Measurements from ENCODE around the gene SCCPDH.
"Not testable (repeated sequence)": the region's sequence is repeated elsewhere in the genome, so short reads cannot be mapped to it uniquely, and the experiment has no call there.

The SCCPDH gene

GRCh38 chr1:246735735-246736134 lies 11.5 kb downstream of the SCCPDH start:
- TF ChIP-seq CTCF (IDR thresholded peaks at IDR 0.05; ENCODE audit: extremely low read depth, missing control alignments): no peak
- no peak for DNase-seq (ENCODE audit: low spot score)

GRCh38 chr1:246742396-246742795 lies 18.2 kb downstream of the SCCPDH start:
- no peak for DNase-seq (ENCODE audit: low spot score)
- TF ChIP-seq CTCF (IDR thresholded peaks at IDR 0.05; ENCODE audit: extremely low read depth, missing control alignments): no peak

- not testable (repeated sequence) for DNase-seq (ENCODE audit: low spot score)
These were observed 21.9 kb downstream of the SCCPDH start for GRCh38 chr1:246746155-246746554.

GRCh38 chr1:246748006-246748405 lies 23.8 kb downstream of the SCCPDH start:
- TF ChIP-seq CTCF (IDR thresholded peaks at IDR 0.05; ENCODE audit: extremely low read depth, missing control alignments): no peak
- DNase-seq (ENCODE audit: low spot score): no peak

GRCh38 chr1:246748867-246749266 lies 24.7 kb downstream of the SCCPDH start:
- no peak for DNase-seq (ENCODE audit: low spot score)
- no peak for TF ChIP-seq CTCF (IDR thresholded peaks at IDR 0.05; ENCODE audit: extremely low read depth, missing control alignments)

GRCh38 chr1:246750752-246751151 lies 26.5 kb downstream of the SCCPDH start:
- no peak for DNase-seq (ENCODE audit: low spot score)
- no peak for TF ChIP-seq CTCF (IDR thresholded peaks at IDR 0.05; ENCODE audit: extremely low read depth, missing control alignments)

GRCh38 chr1:246753670-246754535 lies 29.7 kb downstream of the SCCPDH start:
- peak; percentile 46 for TF ChIP-seq CTCF (IDR thresholded peaks at IDR 0.05; ENCODE audit: extremely low read depth, missing control alignments)
- peak; percentile 54 for DNase-seq (ENCODE audit: low spot score)

- no peak for TF ChIP-seq CTCF (IDR thresholded peaks at IDR 0.05; ENCODE audit: extremely low read depth, missing control alignments)
These were observed 31.2 kb downstream of the SCCPDH start for GRCh38 chr1:246755419-246755818.

More at GRCh38 chr1:246755419-246755818, 31.2 kb downstream of the SCCPDH start:
- no peak for DNase-seq (ENCODE audit: low spot score)

All from GM20000 (cell line).